22Rv1 (cell line): Measurements from ENCODE around the gene P2RY2.

Experiments used
- H3K27ac ChIP-seq: fragments of 450-650 bp; 2 replicates; pipeline ENCODE4 v1.5.1; 2017
- CTCF ChIP-seq: fragments of 450-650 bp; IDR thresholded peaks from 2 replicates; pipeline ENCODE4 v1.5.1; 2017; ENCODE audit warnings: mild to moderate bottlenecking
- ZFX ChIP-seq: fragments of 450-650 bp; IDR thresholded peaks from 2 replicates; pipeline ENCODE4 v1.6.1; 2017; ENCODE audit warnings: antibody characterized with exemption, borderline replicate concordance

P2RY2 gene

GRCh38 chr11:73235236-73235786 is 17.2 kb downstream of the P2RY2 start:
- TF ChIP-seq CTCF (no peak), ZFX (no peak)
- no peak overlapping the region for H3K27ac ChIP-seq

- no peak overlapping the region for H3K27ac ChIP-seq
Observed at GRCh38 chr11:73236205-73236765, 18.2 kb downstream of the P2RY2 start.

GRCh38 chr11:73236854-73237253 is 18.8 kb downstream of the P2RY2 start:
- TF ChIP-seq CTCF (peak; percentile 80), ZFX (no peak)
- no peak overlapping the region for H3K27ac ChIP-seq

More at GRCh38 chr11:73236205-73236765, 18.2 kb downstream of the P2RY2 start:
- no peak for TF ChIP-seq ZFX
- TF ChIP-seq CTCF: no peak

GRCh38 chr11:73237471-73238290 is 19.6 kb downstream of the P2RY2 start:
- TF ChIP-seq CTCF (no peak), ZFX (no peak)
- no peak overlapping the region for H3K27ac ChIP-seq

- no peak for TF ChIP-seq CTCF
- no peak for TF ChIP-seq ZFX
- no peak overlapping the region for H3K27ac ChIP-seq
Observed at GRCh38 chr11:73239111-73239521, 21.0 kb downstream of the P2RY2 start.

GRCh38 chr11:73239571-73240189 is 21.6 kb downstream of the P2RY2 start:
- no peak overlapping the region for H3K27ac ChIP-seq
- TF ChIP-seq CTCF: no peak
- TF ChIP-seq ZFX: no peak
